CD4-positive, alpha-beta T cell (primary cell): ENCODE results near the gene IER5. TPM values are rescaled to one million over a fixed set of nuclear protein-coding genes. Genes with fewer than 3 reads are reported as not detected.

Source experiments
- ATAC-seq: fragments of 200-7000 bp; cut with Tn5 transposase; one replicate; pipeline ENCODE4 v1.10.0; 2022; ENCODE audit warnings: mild to moderate bottlenecking; ENCODE audit not compliant: poor library complexity
- CTCF ChIA-PET: fragments of 350-600 bp; sonication (Branson Sonifier 250); formaldehyde crosslinking; loops from one replicate; lab custom pipeline; 2021; ENCODE audit warnings: antibody characterized with exemption, inconsistent platforms; lab: Charles Lee
- POLR2A ChIA-PET: fragments of 350-600 bp; sonication (Branson Sonifier 250); formaldehyde crosslinking; loops from one replicate; lab custom pipeline; 2021; ENCODE audit warnings: antibody characterized with exemption, inconsistent platforms; lab: Charles Lee
- DNase-seq, 14 experiments: peaks; one replicate each; pipeline ENCODE4 v3.0.0-alpha.2; 2013 to 2020; ENCODE audit warnings: mixed read lengths in 2 of 14
- H3K27ac ChIP-seq, 2 donors: one replicate each; pipeline versions ENCODE4 v1.5.1 to v1.7.0; 2013; ENCODE audit warnings: low read length in 2 of 2, low read depth in 1 of 2, mild to moderate bottlenecking in 1 of 2
- H3K27me3 ChIP-seq, 2 experiments: 1 replicate in 1 of 2; 2 replicates in 1 of 2; pipeline versions ENCODE4 v1.6.1 to v1.7.0; 2013; ENCODE audit warnings: low read length in 2 of 2, control low read depth in 1 of 2, mild to moderate bottlenecking in 1 of 2, moderate library complexity in 1 of 2; ENCODE audit not compliant: insufficient read depth in 2 of 2, control insufficient read depth in 1 of 2
- H3K36me3 ChIP-seq: one replicate; pipeline ENCODE4 v1.6.1; 2013; ENCODE audit warnings: low read length, control low read depth; ENCODE audit not compliant: insufficient read depth
- H3K4me1 ChIP-seq: one replicate; pipeline ENCODE4 v1.6.1; 2013; ENCODE audit warnings: low read length, control low read depth; ENCODE audit not compliant: insufficient read depth
- H3K4me3 ChIP-seq: one replicate; pipeline ENCODE4 v1.5.1; 2013; ENCODE audit warnings: mild to moderate bottlenecking, low read length, moderate library complexity
- H3K9me3 ChIP-seq, 2 experiments: 1 replicate in 1 of 2; 2 replicates in 1 of 2; pipeline versions ENCODE4 v1.6.1 to v1.7.0; 2013; ENCODE audit warnings: low read length in 2 of 2, mild to moderate bottlenecking in 2 of 2, control low read depth in 1 of 2, moderate library complexity in 1 of 2; ENCODE audit not compliant: control insufficient read depth in 1 of 2, insufficient read depth in 1 of 2
- H3K27ac Mint-ChIP-seq: one replicate; pipeline ENCODE4 v1.8.0; 2020; ENCODE audit warnings: mixed read lengths
- H3K27me3 Mint-ChIP-seq: one replicate; pipeline ENCODE4 v1.8.0; 2021; ENCODE audit warnings: mixed read lengths
- H3K36me3 Mint-ChIP-seq: one replicate; pipeline ENCODE4 v1.8.0; 2021; ENCODE audit warnings: low read depth, mixed read lengths
- H3K4me1 Mint-ChIP-seq: one replicate; pipeline ENCODE4 v1.8.0; 2021; ENCODE audit warnings: low read depth, mixed read lengths
- H3K4me3 Mint-ChIP-seq: one replicate; pipeline ENCODE4 v1.8.0; 2020; ENCODE audit warnings: mild to moderate bottlenecking, mixed read lengths
- H3K9me3 Mint-ChIP-seq: one replicate; pipeline ENCODE4 v1.8.0; 2020; ENCODE audit warnings: mixed read lengths
- CTCF ChIP-seq: fragments of 200-600 bp; IDR thresholded peaks from one replicate; pipeline ENCODE4 v1.8.0; 2022; ENCODE audit warnings: antibody characterized with exemption, mild to moderate bottlenecking
- intact Hi-C, 2 experiments: fragments of 100-400 bp; cut with DNase I in 1 of 2; cut with micrococcal nuclease in 1 of 2; formaldehyde crosslinking; loops; one replicate each; pipeline versions ENCODE4 v1.15.1 to v1.9.0; 2023 to 2025; cut with DNase I, micrococcal nuclease
- total RNA-seq, 174 experiments: library from RNA in 2 of 174; stranded (reverse) in 2 of 174; gene quantifications; one replicate each; pipeline ENCODE4 v1.2.3 and lab custom pipeline; 2021 to 2026

The IER5 gene
- total RNA-seq, 2 experiments from 2014 or later, result 53.8 to 54.1 TPM

DNA sequence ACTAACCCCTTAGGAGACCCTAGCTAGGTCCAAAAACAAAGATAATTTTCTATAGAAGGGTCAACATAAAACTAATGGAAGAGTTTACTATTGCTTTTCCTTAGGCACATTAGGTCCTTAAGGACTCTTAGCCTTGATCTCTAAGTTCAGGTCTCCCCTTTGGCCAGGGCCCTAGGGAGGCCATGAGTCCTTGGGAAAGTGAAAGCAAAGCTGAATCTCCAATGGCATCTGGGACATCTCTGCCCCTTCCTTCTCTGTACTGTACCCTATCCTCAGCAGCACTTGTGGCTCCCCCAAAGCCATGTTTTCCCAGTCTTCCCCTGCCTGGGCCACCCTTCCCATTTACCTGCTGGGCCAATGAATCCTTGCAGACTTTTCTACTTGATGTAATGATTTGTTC lies 14.3 kb downstream of the IER5 start:
- H3K9me3 ChIP-seq, result no peaks in the 10 kb centered on the region
- peaks cover 59% of the 10 kb centered on the region for H3K4me1 ChIP-seq
- DNase-seq (no peak), ATAC-seq (no peak)
- no peaks in the 10 kb centered on the region for H3K36me3 Mint-ChIP-seq
- no peak overlapping the region for H3K27ac ChIP-seq
- H3K4me1 Mint-ChIP-seq, result peaks cover 68% of the 10 kb centered on the region
- H3K36me3 ChIP-seq, result no peaks in the 10 kb centered on the region
- peak overlapping the region; percentile 72 for H3K27ac Mint-ChIP-seq
- H3K4me3 Mint-ChIP-seq, result peak overlapping the region; percentile 88
- H3K4me3 ChIP-seq, result no peak overlapping the region
- no peaks in the 10 kb centered on the region for H3K27me3 Mint-ChIP-seq
- ChIA-PET CTCF (interaction anchor here (4.0 to 5.4 kb wide), 2 partner anchors 11 to 19 kb away, joined by 19 to 31 read pairs; no protein-coding TSS in a partner anchor), POLR2A (interaction anchor here (1.0 to 11.2 kb wide), 3 partner anchors 13 to 81 kb away, joined by 3 to 231 read pairs (median 5); partner anchors contain the start of gene IER5)
- no peaks in the 10 kb centered on the region for H3K27me3 ChIP-seq
- intact Hi-C loops, result loop anchor here in 1 of 2 experiments (10.0 kb wide), 2 partner anchors 932 to 948 kb away; partner anchors contain the start of gene QSOX1
- no peak for TF ChIP-seq CTCF
- H3K9me3 Mint-ChIP-seq, result no peaks in the 10 kb centered on the region

GRCh38 chr1:181103399-181103798 lies 14.9 kb downstream of the IER5 start:
- DNase-seq, result no peak
- peaks cover 59% of the 10 kb centered on the region for H3K4me1 ChIP-seq
- peak overlapping the region; percentile 88 for H3K4me3 Mint-ChIP-seq

More at GRCh38 chr1:181103399-181103798, 14.9 kb downstream of the IER5 start:
- Mint-ChIP-seq H3K9me3 (no peaks in the 10 kb centered on the region), H3K27me3 (no peaks in the 10 kb centered on the region), H3K27ac (peak overlapping the region; percentile 72), H3K4me1 (peaks cover 67% of the 10 kb centered on the region), H3K36me3 (no peaks in the 10 kb centered on the region)
- H3K4me3 ChIP-seq, result no peak overlapping the region
- ATAC-seq, result no peak
- ChIA-PET CTCF (interaction anchor here (1.2 to 5.4 kb wide), 3 partner anchors 12 to 39 kb away, joined by 3 to 31 read pairs (median 19); no protein-coding TSS in a partner anchor), POLR2A (interaction anchor here (1.0 to 11.2 kb wide), 4 partner anchors 13 to 82 kb away, joined by 3 to 231 read pairs (median 4); partner anchors contain the start of gene IER5)
- intact Hi-C loops, result loop anchor here in 1 of 2 experiments (10.0 kb wide), 2 partner anchors 931 to 949 kb away; partner anchors contain the start of gene QSOX1
- H3K27me3 ChIP-seq, result no peaks in the 10 kb centered on the region
- TF ChIP-seq CTCF, result no peak
- no peaks in the 10 kb centered on the region for H3K36me3 ChIP-seq
- no peak overlapping the region for H3K27ac ChIP-seq
- no peaks in the 10 kb centered on the region for H3K9me3 ChIP-seq
